NOMO-1 treated with DMSO at 0.1 percent for 48 hours (cell line): ENCODE results near the gene AVEN.
"Not testable (repeated sequence)": the region's sequence is repeated elsewhere in the genome, so short reads cannot be mapped to it uniquely, and the experiment has no call there.

Experiments used
- DNase-seq: peaks from one replicate; lab custom pipeline; 2025; ENCODE audit not compliant: unreplicated experiment; lab: John Stamatoyannopoulos, UW

The AVEN gene

GRCh38 chr15:34043391-34043790 lies 4.4 kb upstream of the AVEN start:
- no peak for DNase-seq

GRCh38 chr15:34039790-34040113 lies 748 bp upstream of the AVEN start:
- DNase-seq = peak; percentile 51

GRCh38 chr15:34038023-34038870 lies 757 bp downstream of the AVEN start:
- peak; percentile 70 for DNase-seq

GRCh38 chr15:34031987-34032760 lies 6.8 kb downstream of the AVEN start:
- DNase-seq = no peak

GRCh38 chr15:34027606-34028005 lies 11.4 kb downstream of the AVEN start:
- DNase-seq = no peak

GRCh38 chr15:34025252-34025651 lies 13.8 kb downstream of the AVEN start:
- DNase-seq = peak; percentile 17

GRCh38 chr15:34023907-34024306 lies 15.1 kb downstream of the AVEN start:
- no peak for DNase-seq

GRCh38 chr15:34019369-34019990 lies 19.5 kb downstream of the AVEN start:
- peak; percentile 15 for DNase-seq

GRCh38 chr15:34018738-34019137 lies 20.3 kb downstream of the AVEN start:
- not testable (repeated sequence) for DNase-seq

- no peak for DNase-seq
These were observed 20.9 kb downstream of the AVEN start for GRCh38 chr15:34018021-34018645.

GRCh38 chr15:34014556-34014955 lies 24.4 kb downstream of the AVEN start:
- no peak for DNase-seq

GRCh38 chr15:34013746-34014145 lies 25.3 kb downstream of the AVEN start:
- no peak for DNase-seq

GRCh38 chr15:34012461-34013028 lies 26.5 kb downstream of the AVEN start:
- no peak for DNase-seq

- DNase-seq = no peak
These were observed 27.5 kb downstream of the AVEN start for GRCh38 chr15:34011481-34011880.

GRCh38 chr15:34010921-34011320 lies 28.1 kb downstream of the AVEN start:
- DNase-seq = no peak

- no peak for DNase-seq
These were observed 29.3 kb downstream of the AVEN start for GRCh38 chr15:34009656-34010055.

GRCh38 chr15:34006381-34006780 lies 32.6 kb downstream of the AVEN start:
- no peak for DNase-seq

- DNase-seq = no peak
These were observed 37.5 kb downstream of the AVEN start for GRCh38 chr15:34001536-34001935.

- DNase-seq = not testable (repeated sequence)
These were observed 43.3 kb downstream of the AVEN start for GRCh38 chr15:33995666-33996065.

GRCh38 chr15:33994005-33994615 lies 44.9 kb downstream of the AVEN start:
- peak; percentile 27 for DNase-seq

GRCh38 chr15:33988384-33988783 lies 50.6 kb downstream of the AVEN start:
- DNase-seq = no peak
